GM20000 (cell line): ENCODE data around the gene ZDHHC1.

Experiments
- DNase-seq: peaks from one replicate; pipeline ENCODE4 v3.0.0; 2012; ENCODE audit warnings: low spot score
- CTCF ChIP-seq: IDR thresholded peaks from 2 replicates; pipeline ENCODE4 v1.5.1; 2012; ENCODE audit warnings: mild to moderate bottlenecking, control low read depth; ENCODE audit errors: extremely low read depth, missing control alignments

ZDHHC1 gene

GRCh38 chr16:67429053-67429798 lies 12.9 kb upstream of the ZDHHC1 start:
- TF ChIP-seq CTCF, result no peak
- no peak for DNase-seq

DNA sequence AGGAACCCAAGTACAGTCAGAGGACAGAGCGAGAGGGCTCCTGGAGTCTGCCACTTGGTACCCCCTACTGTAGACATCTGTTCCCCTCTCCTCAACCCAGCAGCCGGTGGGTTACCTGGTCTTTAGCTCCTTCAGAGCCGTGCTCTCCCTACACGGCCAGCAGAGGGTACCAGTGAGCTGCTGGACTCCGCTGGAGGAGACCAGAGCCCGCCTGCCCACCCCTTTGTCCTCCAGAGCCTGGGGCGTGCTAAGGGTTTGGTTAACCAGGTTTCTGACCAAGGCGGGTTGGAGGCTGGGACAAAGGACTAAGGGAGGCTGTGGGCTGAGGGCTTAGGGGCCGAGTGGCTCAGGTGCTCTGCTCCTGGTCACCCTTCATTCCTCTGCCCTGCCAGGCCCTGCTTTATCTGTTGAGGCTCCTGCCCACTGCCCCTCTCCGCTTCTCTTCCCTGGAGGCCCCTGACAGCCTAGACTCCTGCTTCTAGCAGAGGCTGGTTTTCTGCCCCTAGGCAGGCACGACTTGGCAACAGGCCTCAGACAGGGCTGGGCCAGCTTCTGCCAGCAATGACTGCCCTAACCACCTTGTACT lies 12.0 kb upstream of the ZDHHC1 start:
- peak; percentile 87 for TF ChIP-seq CTCF
- peak; percentile 85 for DNase-seq

- TF ChIP-seq CTCF, result no peak
- no peak for DNase-seq
Observed at GRCh38 chr16:67426950-67427349, 10.7 kb upstream of the ZDHHC1 start.

DNA sequence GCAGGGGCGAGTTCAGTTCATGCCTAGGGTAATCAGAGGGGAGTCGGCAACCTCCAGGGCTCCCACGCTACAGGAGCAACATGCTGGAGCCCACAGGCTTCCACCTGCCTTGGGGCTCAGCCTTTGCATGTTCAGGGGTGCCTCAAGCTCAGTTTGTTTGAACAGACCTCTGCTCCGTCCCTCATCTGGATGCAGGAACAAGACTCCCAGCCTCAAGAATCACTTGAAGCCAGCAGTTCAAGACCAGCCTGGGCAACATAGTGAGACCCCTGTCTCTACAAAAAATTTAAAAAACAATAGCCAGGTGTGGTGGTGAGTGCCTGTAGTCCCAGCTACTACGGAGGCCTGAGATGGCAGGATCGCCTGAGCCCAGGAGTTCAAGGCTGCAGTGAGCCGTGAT lies 9.7 kb upstream of the ZDHHC1 start:
- no peak for DNase-seq
- TF ChIP-seq CTCF, result no peak

DNA sequence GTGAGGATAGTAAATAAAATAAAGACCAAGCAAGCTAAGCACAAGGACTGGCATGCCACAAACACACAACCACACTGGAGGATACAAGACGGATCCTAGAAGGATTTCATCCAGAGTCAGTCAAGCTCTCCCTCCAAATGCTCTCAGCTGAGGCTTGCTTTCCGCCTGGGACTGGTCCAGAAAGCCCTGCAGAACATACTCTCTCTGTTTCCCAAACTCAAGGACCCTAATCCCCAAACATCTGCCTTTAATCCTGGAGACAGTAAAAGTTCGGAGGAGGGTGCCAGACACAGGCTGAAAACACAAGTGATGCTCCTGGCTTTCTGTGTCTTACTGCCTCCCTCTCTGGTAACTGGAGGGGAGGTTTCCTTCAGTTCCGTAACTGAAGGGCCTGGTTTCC lies 9.3 kb upstream of the ZDHHC1 start:
- no peak for DNase-seq
- no peak for TF ChIP-seq CTCF

DNA sequence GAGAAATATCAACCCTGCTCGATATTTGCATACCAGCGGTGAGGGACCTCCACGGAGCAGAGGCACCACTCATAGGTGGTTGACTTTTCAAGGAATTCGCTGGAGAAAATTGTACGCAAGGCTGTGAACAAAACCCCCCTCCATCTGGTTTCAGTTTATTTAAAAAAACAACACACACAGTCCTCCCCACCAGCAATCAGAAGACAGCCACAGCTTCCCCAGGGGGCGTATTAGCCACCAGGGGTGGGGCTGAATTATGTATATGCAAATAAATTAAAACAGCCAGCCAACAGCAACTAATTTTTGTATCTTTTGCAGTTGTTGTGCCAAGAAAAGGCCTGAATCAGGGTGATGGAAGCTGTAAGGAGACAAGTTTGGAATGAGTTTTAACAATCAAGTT lies 8.8 kb upstream of the ZDHHC1 start:
- TF ChIP-seq CTCF, result no peak
- no peak for DNase-seq

DNA sequence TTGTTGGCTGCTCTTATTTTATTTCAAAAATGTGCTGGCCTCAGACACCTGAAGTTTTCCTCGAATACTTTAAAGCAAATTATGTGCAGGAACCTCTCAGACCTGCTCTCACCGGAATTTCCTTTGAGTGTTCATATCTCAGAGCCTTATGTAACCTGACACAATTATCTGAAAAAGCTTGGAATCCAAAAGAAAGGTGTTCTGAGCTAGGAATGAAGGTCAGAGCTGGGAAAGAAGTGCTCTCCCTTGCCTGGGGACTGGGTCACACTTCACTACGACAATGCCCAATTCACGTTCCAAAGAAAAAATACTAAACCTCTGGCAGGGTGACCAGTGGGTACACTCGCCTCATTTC lies 8.0 kb upstream of the ZDHHC1 start:
- no peak for TF ChIP-seq CTCF
- no peak for DNase-seq
